ENCODE data around the gene FRMD1. TPM values are rescaled to one million over a fixed set of nuclear protein-coding genes. Genes with fewer than 3 reads are reported as not detected.

FRMD1 gene
- total and polyA plus RNA-seq, 2 donors (not counting 3 experiments of a cell fraction or from before 2014, with no cell fraction given), result not detected

- ChIA-PET POLR2A (no interaction called here), CTCF (no interaction called here)
- H3K4me3 ChIP-seq (replicated peaks in 1 of 3; ENCODE audit: insufficient read depth in 1 of 3, low read depth in 1 of 3, low read length in 3 of 3), result no peak overlapping the region
- no peak overlapping the region for H3K4me2 ChIP-seq (ENCODE audit: insufficient read depth, low read length)
- intact Hi-C loops (cut with micrococcal nuclease) (no loop called here), dilution Hi-C loops (cut with MboI; ENCODE audit: extremely low pct_ligation_motif_present, low sequenced_read_pairs) (no loop called here)
- no peaks in the 10 kb centered on the region for H3K4me1 ChIP-seq (ENCODE audit: control insufficient read depth, extremely low read depth, insufficient read depth, low read length)
- no peaks in the 10 kb centered on the region for H3K36me3 ChIP-seq (ENCODE audit: control insufficient read depth in 2 of 2, extremely low read depth in 1 of 2, insufficient read depth in 2 of 2, low read length in 2 of 2)
- no peak overlapping the region for H3K9ac ChIP-seq (replicated peaks; ENCODE audit: extremely low read depth, insufficient read depth, low read length)
- TF ChIP-seq, protein P1, sequence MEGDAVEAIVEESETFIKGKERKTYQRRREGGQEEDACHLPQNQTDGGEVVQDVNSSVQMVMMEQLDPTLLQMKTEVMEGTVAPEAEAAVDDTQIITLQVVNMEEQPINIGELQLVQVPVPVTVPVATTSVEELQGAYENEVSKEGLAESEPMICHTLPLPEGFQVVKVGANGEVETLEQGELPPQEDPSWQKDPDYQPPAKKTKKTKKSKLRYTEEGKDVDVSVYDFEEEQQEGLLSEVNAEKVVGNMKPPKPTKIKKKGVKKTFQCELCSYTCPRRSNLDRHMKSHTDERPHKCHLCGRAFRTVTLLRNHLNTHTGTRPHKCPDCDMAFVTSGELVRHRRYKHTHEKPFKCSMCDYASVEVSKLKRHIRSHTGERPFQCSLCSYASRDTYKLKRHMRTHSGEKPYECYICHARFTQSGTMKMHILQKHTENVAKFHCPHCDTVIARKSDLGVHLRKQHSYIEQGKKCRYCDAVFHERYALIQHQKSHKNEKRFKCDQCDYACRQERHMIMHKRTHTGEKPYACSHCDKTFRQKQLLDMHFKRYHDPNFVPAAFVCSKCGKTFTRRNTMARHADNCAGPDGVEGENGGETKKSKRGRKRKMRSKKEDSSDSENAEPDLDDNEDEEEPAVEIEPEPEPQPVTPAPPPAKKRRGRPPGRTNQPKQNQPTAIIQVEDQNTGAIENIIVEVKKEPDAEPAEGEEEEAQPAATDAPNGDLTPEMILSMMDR (IDR thresholded peaks at IDR 0.05; ENCODE audit: extremely low read depth in 1 of 2, insufficient read depth in 1 of 2, low read depth in 1 of 2, low read length in 2 of 2), result no peak
- TF ChIP-seq FOS (IDR thresholded peaks at IDR 0.05; ENCODE audit: borderline replicate concordance, insufficient read depth, low read length) (no peak), JUN (IDR thresholded peaks at IDR 0.05; ENCODE audit: borderline replicate concordance, insufficient read depth, insufficient read length, low read depth) (no peak), MYC (IDR thresholded peaks at IDR 0.05; ENCODE audit: low read depth, low read length) (no peak), POLR2AphosphoS5 (IDR thresholded peaks at IDR 0.05; ENCODE audit: insufficient read depth, low read depth, low read length) (no peak), POLR2A (IDR thresholded peaks at IDR 0.05; ENCODE audit: low read depth, low read length) (no peak), GATA2 (IDR thresholded peaks at IDR 0.05; ENCODE audit: insufficient read depth, insufficient read length, low read depth, low read length) (no peak), EZH2 (IDR thresholded peaks at IDR 0.05; ENCODE audit: borderline replicate concordance, low read depth, low read length, severe bottlenecking) (no peak)
- TF ChIP-seq, protein P2, sequence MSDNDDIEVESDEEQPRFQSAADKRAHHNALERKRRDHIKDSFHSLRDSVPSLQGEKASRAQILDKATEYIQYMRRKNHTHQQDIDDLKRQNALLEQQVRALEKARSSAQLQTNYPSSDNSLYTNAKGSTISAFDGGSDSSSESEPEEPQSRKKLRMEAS (IDR thresholded peaks at IDR 0.05; ENCODE audit: insufficient read depth, insufficient read length), result no peak
- H3K79me2 ChIP-seq (ENCODE audit: control insufficient read depth, insufficient read depth, low read length), result no peaks in the 10 kb centered on the region
- FAIRE-seq (no peak), DNase-seq (ENCODE audit: low read depth, low spot score) (no peak)
- no peaks in the 10 kb centered on the region for H3K9me3 ChIP-seq (replicated peaks; ENCODE audit: control insufficient read depth, insufficient read depth, low read length)
- no TSS peak for BruUV-seq (replicated peaks)
- H4K20me1 ChIP-seq (replicated peaks; ENCODE audit: control insufficient read depth, extremely low read depth, insufficient read depth, low read length), result no peaks in the 10 kb centered on the region
- no peak overlapping the region for H3K27ac ChIP-seq (ENCODE audit: insufficient read depth, low read depth, low read length)
- H3K27me3 ChIP-seq (ENCODE audit: control insufficient read depth in 2 of 2, insufficient read depth in 2 of 2, low read length in 2 of 2), result no peaks in the 10 kb centered on the region
- no peak overlapping the region for H2AFZ ChIP-seq (ENCODE audit: low read depth, low read length)
- H3K9me1 ChIP-seq (replicated peaks; ENCODE audit: control insufficient read depth, extremely low read depth, insufficient read depth, low read length), result no peaks in the 10 kb centered on the region
These were observed 45.1 kb upstream of the FRMD1 start for GRCh38 chr6:168124158-168124557.
